Measurements from ENCODE around the gene RIMKLB. TPM values are rescaled to one million over a fixed set of nuclear protein-coding genes. Genes with fewer than 3 reads are reported as not detected.
"Not testable (repeated sequence)": the region's sequence is repeated elsewhere in the genome, so short reads cannot be mapped to it uniquely, and the experiment has no call there.

Gene RIMKLB
- total RNA-seq, 1 donor from 2014 or later: 0.52 TPM

- Mint-ChIP-seq H3K27ac (no peak overlapping the region), H3K9me3 (no peaks in the 10 kb centered on the region), H3K27me3 (ENCODE audit: low read depth) (no peaks in the 10 kb centered on the region), H3K36me3 (ENCODE audit: low read depth) (no peaks in the 10 kb centered on the region), H3K4me1 (ENCODE audit: low read depth) (no peaks in the 10 kb centered on the region), H3K4me3 (ENCODE audit: low read depth) (no peak overlapping the region)
- DNase-seq (ENCODE audit: low spot score): no peak
- intact Hi-C loops (cut with micrococcal nuclease): no loop called here
These were observed 120.1 kb downstream of the RIMKLB start for GRCh38 chr12:8817856-8818255.

DNA sequence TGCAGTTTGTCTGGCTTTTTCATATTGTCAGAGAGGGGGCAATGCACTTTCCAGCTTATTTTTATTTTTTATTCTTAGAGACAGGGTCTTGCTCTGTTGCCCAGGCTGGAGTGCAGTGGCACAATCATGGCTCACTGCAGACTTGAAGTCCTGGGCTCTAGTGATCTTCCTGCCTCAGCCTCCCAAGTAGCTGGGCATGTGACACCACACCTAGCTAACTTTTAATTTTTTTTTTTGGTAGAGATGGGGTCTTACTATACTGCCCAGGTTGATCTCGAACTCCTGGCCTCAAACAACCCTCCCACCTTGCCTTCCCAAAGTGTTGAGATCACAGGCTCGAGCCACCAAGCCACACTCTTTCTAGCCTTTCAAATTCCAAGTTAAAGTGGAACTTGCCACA is 120.7 kb downstream of the RIMKLB start:
- H3K27ac Mint-ChIP-seq: no peak overlapping the region
- H3K9me3 Mint-ChIP-seq: no peaks in the 10 kb centered on the region
- no peak for DNase-seq (ENCODE audit: low spot score)
- no peaks in the 10 kb centered on the region for H3K27me3 Mint-ChIP-seq (ENCODE audit: low read depth)
- intact Hi-C loops (cut with micrococcal nuclease): no loop called here
- no peaks in the 10 kb centered on the region for H3K4me1 Mint-ChIP-seq (ENCODE audit: low read depth)
- no peaks in the 10 kb centered on the region for H3K36me3 Mint-ChIP-seq (ENCODE audit: low read depth)
- no peak overlapping the region for H3K4me3 Mint-ChIP-seq (ENCODE audit: low read depth)

- no peaks in the 10 kb centered on the region for H3K9me3 Mint-ChIP-seq
These were observed 121.8 kb downstream of the RIMKLB start for GRCh38 chr12:8819666-8819980.

DNA sequence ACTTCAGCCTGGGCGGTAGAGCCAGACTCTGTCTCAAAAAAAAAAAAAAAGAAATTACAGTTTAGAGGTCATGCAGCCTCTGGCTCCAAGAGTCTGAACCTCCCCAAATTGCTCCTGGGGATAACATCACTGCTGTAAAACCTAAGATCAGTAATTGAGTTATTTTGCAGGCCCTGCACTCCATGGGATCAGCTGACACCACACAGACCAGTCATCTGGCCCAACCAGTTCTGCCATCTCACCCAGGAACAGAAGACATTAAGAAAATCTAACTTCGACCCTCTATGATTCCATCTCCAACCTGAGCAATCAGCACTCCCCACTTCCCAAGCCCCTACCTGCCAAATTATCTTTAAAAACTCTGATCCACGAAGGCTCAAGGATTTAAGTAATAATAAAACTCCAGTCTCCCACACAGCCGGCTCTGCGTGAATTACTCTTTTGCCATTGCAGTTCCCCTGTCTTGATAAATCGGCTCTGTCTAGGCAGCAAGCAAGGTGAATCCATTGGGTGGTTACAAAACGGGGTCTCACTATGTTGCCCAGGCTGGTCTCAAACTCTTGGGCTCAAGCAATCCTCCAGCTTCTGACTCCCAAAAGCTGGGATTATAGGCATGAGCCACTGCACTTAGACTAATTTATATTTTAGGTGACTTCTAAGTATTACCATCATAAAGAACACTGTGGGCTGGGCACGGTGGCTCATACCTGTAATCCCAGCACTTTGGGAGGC is 123.1 kb downstream of the RIMKLB start:
- H3K4me3 Mint-ChIP-seq (ENCODE audit: low read depth); intact Hi-C loops (cut with micrococcal nuclease); DNase-seq (ENCODE audit: low spot score); H3K36me3 Mint-ChIP-seq (ENCODE audit: low read depth); H3K9me3 Mint-ChIP-seq; H3K27ac Mint-ChIP-seq; H3K4me1 Mint-ChIP-seq (ENCODE audit: low read depth); H3K27me3 Mint-ChIP-seq (ENCODE audit: low read depth): not testable (repeated sequence)

More at GRCh38 chr12:8819666-8819980, 121.8 kb downstream of the RIMKLB start:
- H3K36me3 Mint-ChIP-seq (ENCODE audit: low read depth): no peaks in the 10 kb centered on the region
- peaks cover 1% of the 10 kb centered on the region for H3K27me3 Mint-ChIP-seq (ENCODE audit: low read depth)
- no peak for DNase-seq (ENCODE audit: low spot score)
- no peaks in the 10 kb centered on the region for H3K4me1 Mint-ChIP-seq (ENCODE audit: low read depth)
- intact Hi-C loops (cut with micrococcal nuclease): no loop called here
- H3K4me3 Mint-ChIP-seq (ENCODE audit: low read depth): no peak overlapping the region
- no peak overlapping the region for H3K27ac Mint-ChIP-seq

DNA sequence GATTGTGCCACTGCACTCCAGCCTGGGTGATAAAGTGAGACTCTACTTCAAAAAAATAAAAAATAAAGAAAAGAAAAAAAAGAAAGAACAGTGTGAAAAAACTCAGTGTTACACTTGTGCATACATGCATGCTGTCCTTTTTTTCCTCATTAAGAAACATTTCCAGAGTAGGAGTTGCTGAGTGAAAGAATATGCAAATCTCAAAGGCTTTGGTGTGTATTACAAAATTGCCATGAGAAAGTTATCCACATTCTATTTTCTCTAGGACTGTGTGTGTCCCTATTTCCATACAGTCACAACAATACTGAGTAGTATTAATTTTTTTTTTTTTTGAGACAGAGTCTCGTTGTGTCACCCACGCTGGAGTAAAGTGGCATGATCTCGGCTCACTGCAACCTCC is 123.8 kb downstream of the RIMKLB start:
- H3K4me3 Mint-ChIP-seq (ENCODE audit: low read depth): no peak overlapping the region
- no peak for DNase-seq (ENCODE audit: low spot score)
- intact Hi-C loops (cut with micrococcal nuclease): no loop called here
- no peaks in the 10 kb centered on the region for H3K4me1 Mint-ChIP-seq (ENCODE audit: low read depth)
- no peak overlapping the region for H3K27ac Mint-ChIP-seq
- peaks cover 5% of the 10 kb centered on the region for H3K27me3 Mint-ChIP-seq (ENCODE audit: low read depth)
- no peaks in the 10 kb centered on the region for H3K9me3 Mint-ChIP-seq
- H3K36me3 Mint-ChIP-seq (ENCODE audit: low read depth): no peaks in the 10 kb centered on the region

GRCh38 chr12:8822298-8822697 is 124.5 kb downstream of the RIMKLB start, which contains the start of gene A2ML1:
TSS of gene A2ML1 (plus strand) at chr12:8822621. CDS start at chr12:8822652, 31 bp downstream.
- intact Hi-C loops (cut with micrococcal nuclease): no loop called here
- H3K4me3 Mint-ChIP-seq (ENCODE audit: low read depth): no peak within 1 kb of the TSS
- H3K4me1 Mint-ChIP-seq (ENCODE audit: low read depth): peaks cover under 1% of the 10 kb centered on the region

DNA sequence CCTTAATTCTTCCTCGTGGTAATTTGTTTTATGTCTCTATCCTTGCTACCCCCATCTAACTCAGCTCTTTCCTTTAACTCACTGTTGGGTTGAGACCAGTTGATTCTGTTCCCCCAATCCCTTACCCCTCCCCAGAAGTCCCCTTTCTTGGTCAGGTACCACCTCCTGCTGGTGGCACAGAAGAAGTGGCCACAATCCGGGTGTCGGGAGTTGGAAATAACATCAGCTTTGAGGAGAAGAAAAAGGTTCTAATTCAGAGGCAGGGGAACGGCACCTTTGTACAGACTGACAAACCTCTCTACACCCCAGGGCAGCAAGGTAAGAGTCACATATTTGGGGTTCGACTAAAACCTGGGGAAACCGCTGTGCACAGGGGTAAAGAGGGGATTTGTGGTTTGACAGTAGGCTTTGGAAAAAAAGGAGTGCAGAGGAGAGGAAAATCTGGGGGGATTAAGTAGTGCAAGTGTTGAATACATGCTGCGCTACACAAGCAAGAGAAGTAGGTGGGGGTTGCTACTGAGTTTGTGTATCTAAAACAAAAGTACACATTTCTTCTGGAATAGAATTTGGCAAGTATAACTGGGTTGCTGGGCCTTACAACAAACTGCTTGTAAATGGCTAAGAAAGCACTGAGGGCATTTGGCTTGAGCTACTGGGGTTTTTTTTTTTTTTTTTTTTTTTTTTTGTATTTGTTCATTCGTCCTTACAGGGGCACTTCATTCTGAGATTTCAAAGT is 125.9 kb downstream of the RIMKLB start:
- Mint-ChIP-seq H3K27ac (no peak overlapping the region), H3K4me1 (ENCODE audit: low read depth) (peaks cover 5% of the 10 kb centered on the region), H3K27me3 (ENCODE audit: low read depth) (peaks cover 7% of the 10 kb centered on the region), H3K36me3 (ENCODE audit: low read depth) (no peaks in the 10 kb centered on the region), H3K9me3 (no peaks in the 10 kb centered on the region), H3K4me3 (ENCODE audit: low read depth) (no peak overlapping the region)
- no peak for DNase-seq (ENCODE audit: low spot score)
- intact Hi-C loops (cut with micrococcal nuclease): no loop called here

More at GRCh38 chr12:8822298-8822697, 124.5 kb downstream of the RIMKLB start, which contains the start of gene A2ML1:
- Mint-ChIP-seq H3K27ac (no peak within 1 kb of the TSS), H3K9me3 (no peaks in the 10 kb centered on the region), H3K36me3 (ENCODE audit: low read depth) (no peaks in the 10 kb centered on the region), H3K27me3 (ENCODE audit: low read depth) (peaks cover 7% of the 10 kb centered on the region)
- no peak for DNase-seq (ENCODE audit: low spot score)

GRCh38 chr12:8827551-8828256 is 129.9 kb downstream of the RIMKLB start:
- no peak overlapping the region for H3K4me3 Mint-ChIP-seq (ENCODE audit: low read depth)

GRCh38 chr12:8828257-8829124 is 130.7 kb downstream of the RIMKLB start:
- H3K27ac Mint-ChIP-seq: no peak overlapping the region
- no peak overlapping the region for H3K4me3 Mint-ChIP-seq (ENCODE audit: low read depth)
- intact Hi-C loops (cut with micrococcal nuclease): no loop called here
- no peak for DNase-seq (ENCODE audit: low spot score)
- peaks cover 7% of the 10 kb centered on the region for H3K27me3 Mint-ChIP-seq (ENCODE audit: low read depth)
- peaks cover 6% of the 10 kb centered on the region for H3K4me1 Mint-ChIP-seq (ENCODE audit: low read depth)
- no peaks in the 10 kb centered on the region for H3K36me3 Mint-ChIP-seq (ENCODE audit: low read depth)
- no peaks in the 10 kb centered on the region for H3K9me3 Mint-ChIP-seq

More at GRCh38 chr12:8827551-8828256, 129.9 kb downstream of the RIMKLB start:
- Mint-ChIP-seq H3K27me3 (ENCODE audit: low read depth) (peaks cover 7% of the 10 kb centered on the region), H3K4me1 (ENCODE audit: low read depth) (peaks cover 6% of the 10 kb centered on the region), H3K9me3 (no peaks in the 10 kb centered on the region), H3K27ac (peak overlapping the region; percentile 34), H3K36me3 (ENCODE audit: low read depth) (no peaks in the 10 kb centered on the region)
- no peak for DNase-seq (ENCODE audit: low spot score)
- intact Hi-C loops (cut with micrococcal nuclease): no loop called here

GRCh38 chr12:8829125-8829518 is 131.3 kb downstream of the RIMKLB start:
- H3K36me3 Mint-ChIP-seq (ENCODE audit: low read depth): no peaks in the 10 kb centered on the region
- no peak overlapping the region for H3K4me3 Mint-ChIP-seq (ENCODE audit: low read depth)
- H3K27me3 Mint-ChIP-seq (ENCODE audit: low read depth): peaks cover 9% of the 10 kb centered on the region
- no peak overlapping the region for H3K27ac Mint-ChIP-seq
- no peak for DNase-seq (ENCODE audit: low spot score)
- intact Hi-C loops (cut with micrococcal nuclease): no loop called here
- peaks cover 6% of the 10 kb centered on the region for H3K4me1 Mint-ChIP-seq (ENCODE audit: low read depth)
- no peaks in the 10 kb centered on the region for H3K9me3 Mint-ChIP-seq

- no peaks in the 10 kb centered on the region for H3K36me3 Mint-ChIP-seq (ENCODE audit: low read depth)
- no peak for DNase-seq (ENCODE audit: low spot score)
- no peak overlapping the region for H3K27ac Mint-ChIP-seq
- intact Hi-C loops (cut with micrococcal nuclease): no loop called here
- no peaks in the 10 kb centered on the region for H3K9me3 Mint-ChIP-seq
- no peak overlapping the region for H3K4me3 Mint-ChIP-seq (ENCODE audit: low read depth)
- H3K27me3 Mint-ChIP-seq (ENCODE audit: low read depth): peaks cover 9% of the 10 kb centered on the region
- peaks cover 6% of the 10 kb centered on the region for H3K4me1 Mint-ChIP-seq (ENCODE audit: low read depth)
These were observed 131.8 kb downstream of the RIMKLB start for GRCh38 chr12:8829621-8830020.

DNA sequence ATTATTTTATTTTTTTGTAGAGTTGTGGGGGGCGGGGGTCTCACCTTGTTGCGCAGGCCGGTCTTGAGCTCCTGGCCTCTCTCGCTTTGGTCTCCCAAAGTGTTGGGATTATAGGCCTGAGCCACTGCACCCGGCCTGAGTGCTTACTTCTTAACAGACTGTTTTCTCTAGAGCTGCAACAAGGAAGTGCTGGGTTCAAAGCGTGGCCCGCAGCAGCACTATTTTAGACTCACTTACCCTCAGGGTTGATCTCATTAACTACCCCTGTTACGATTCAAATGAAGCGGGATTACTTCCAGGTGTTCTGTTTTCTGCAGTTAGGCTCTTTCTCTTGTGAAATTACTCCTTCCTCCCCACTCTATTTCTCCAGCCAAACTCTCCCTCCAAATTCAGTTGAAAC is 133.3 kb downstream of the RIMKLB start:
- no peak overlapping the region for H3K4me3 Mint-ChIP-seq (ENCODE audit: low read depth)
- peaks cover 10% of the 10 kb centered on the region for H3K27me3 Mint-ChIP-seq (ENCODE audit: low read depth)
- intact Hi-C loops (cut with micrococcal nuclease): no loop called here
- DNase-seq (ENCODE audit: low spot score): no peak
- no peak overlapping the region for H3K27ac Mint-ChIP-seq
- H3K4me1 Mint-ChIP-seq (ENCODE audit: low read depth): peaks cover 6% of the 10 kb centered on the region
- no peaks in the 10 kb centered on the region for H3K9me3 Mint-ChIP-seq
- no peaks in the 10 kb centered on the region for H3K36me3 Mint-ChIP-seq (ENCODE audit: low read depth)
